ENCODE measurements around the gene TSSK2.

GRCh38 chr22:19178065-19178656 is 47.1 kb downstream of the TSSK2 start:
- TF ChIP-seq POLR2AphosphoS5 (IDR thresholded peaks at IDR 0.05; ENCODE audit: borderline replicate concordance, low read depth, low read length) (no peak), EZH2 (IDR thresholded peaks at IDR 0.05) (no peak), FOXP2 (optimal IDR thresholded peaks at IDR 0.05; ENCODE audit: control extremely low read depth, extremely low read length, insufficient read depth) (no peak)
